ENCODE measurements around the gene EDEM2. TPM values are rescaled to one million over a fixed set of nuclear protein-coding genes. Genes with fewer than 3 reads are reported as not detected.
A peak's percentile ranks its signal among the peaks of the same experiment; 100 is the strongest.
"Not testable (repeated sequence)": the region's sequence is repeated elsewhere in the genome, so short reads cannot be mapped to it uniquely, and the experiment has no call there.

EDEM2 gene
- total RNA-seq, 1 donor from 2014 or later: 45.4 TPM

- intact Hi-C loops (cut with DNase I): no loop called here
- no peak for DNase-seq
- Histone ChIP-seq H3K4me3 (no peak overlapping the region), H3K27me3 (ENCODE audit: low read depth) (no peaks in the 10 kb centered on the region), H3K36me3 (peaks cover 21% of the 10 kb centered on the region), H3K4me1 (peaks cover 42% of the 10 kb centered on the region), H3K9me3 (no peaks in the 10 kb centered on the region), H3K27ac (no peak overlapping the region)
- TF ChIP-seq CTCF (IDR thresholded peaks at IDR 0.05): no peak
- ATAC-seq: peak in 1 of 2 donors; percentile 59
Observed at GRCh38 chr20:35077341-35077740, 69.8 kb downstream of the EDEM2 start.

GRCh38 chr20:35071436-35072153, 75.5 kb downstream of the EDEM2 start:
- H3K9me3 ChIP-seq; H3K27me3 ChIP-seq (ENCODE audit: low read depth); H3K4me3 ChIP-seq; ATAC-seq; H3K4me1 ChIP-seq; DNase-seq; H3K27ac ChIP-seq; intact Hi-C loops (cut with DNase I): not testable (repeated sequence)
- H3K36me3 ChIP-seq: peaks cover 23% of the 10 kb centered on the region

- intact Hi-C loops (cut with DNase I): no loop called here
- no peak overlapping the region for H3K4me3 ChIP-seq
Observed at GRCh38 chr20:35066194-35066593, 80.9 kb downstream of the EDEM2 start.

More at GRCh38 chr20:35066194-35066593, 80.9 kb downstream of the EDEM2 start:
- H3K27me3 ChIP-seq (ENCODE audit: low read depth): no peaks in the 10 kb centered on the region
- no peak for TF ChIP-seq CTCF (IDR thresholded peaks at IDR 0.05)
- H3K4me1 ChIP-seq: peaks cover 13% of the 10 kb centered on the region
- ATAC-seq (no peak), DNase-seq (no peak)
- peaks cover 31% of the 10 kb centered on the region for H3K36me3 ChIP-seq
- no peak overlapping the region for H3K27ac ChIP-seq
- H3K9me3 ChIP-seq: no peaks in the 10 kb centered on the region

Other genes starting within 250 kb of the EDEM2 start
- 28.8 TPM for gene GSS, start 191.5 kb downstream of the EDEM2 start, total RNA-seq
- 0.56 TPM for gene MYH7B, start 191.5 kb downstream of the EDEM2 start, total RNA-seq
- gene TRPC4AP, start 54.5 kb downstream of the EDEM2 start, total RNA-seq: 63.2 TPM
- 15.7 TPM for gene PROCR, start 24.7 kb upstream of the EDEM2 start, total RNA-seq
- 5.3 TPM for gene MMP24, start 79.4 kb upstream of the EDEM2 start, total RNA-seq
- gene MMP24OS, start 130.8 kb upstream of the EDEM2 start, total RNA-seq: 78.7 TPM
- 72.6 TPM for gene EIF6, start 137.4 kb upstream of the EDEM2 start, total RNA-seq
- not detected for gene FAM83C, start 145.1 kb upstream of the EDEM2 start, total RNA-seq